Thymus (tissue), 11 donors: ENCODE data around the gene OSBPL1A. TPM values are rescaled to one million over a fixed set of nuclear protein-coding genes. Genes with fewer than 3 reads are reported as not detected.

Experiments
- DNase-seq, 9 donors: peaks; one replicate each; pipeline ENCODE4 v3.0.0-alpha.2; 2013; ENCODE audit warnings: low spot score in 9 of 9, low read depth in 6 of 9, missing footprints in 1 of 9
- H3K27ac ChIP-seq, 2 donors: one replicate each; pipeline ENCODE4 v1.5.1; 2013; ENCODE audit warnings: control low read depth in 1 of 2, low read depth in 1 of 2, low read length in 1 of 2, mild to moderate bottlenecking in 1 of 2, moderate library complexity in 1 of 2
- H3K27me3 ChIP-seq, 2 donors: one replicate each; pipeline ENCODE4 v1.5.1; 2013; ENCODE audit warnings: low read length in 1 of 2; ENCODE audit not compliant: control insufficient read depth in 2 of 2, insufficient read depth in 1 of 2
- H3K36me3 ChIP-seq, 2 donors: one replicate each; pipeline ENCODE4 v1.5.1; 2013; ENCODE audit warnings: low read length in 1 of 2, mild to moderate bottlenecking in 1 of 2, moderate library complexity in 1 of 2; ENCODE audit not compliant: control insufficient read depth in 2 of 2, insufficient read depth in 2 of 2
- H3K4me1 ChIP-seq, 2 donors: one replicate each; pipeline ENCODE4 v1.5.1; 2013; ENCODE audit warnings: low read length in 2 of 2; ENCODE audit not compliant: control insufficient read depth in 2 of 2, insufficient read depth in 2 of 2
- H3K4me3 ChIP-seq, 2 donors: one replicate each; pipeline ENCODE4 v1.5.1; 2013; ENCODE audit warnings: low read length in 2 of 2, control low read depth in 1 of 2, mild to moderate bottlenecking in 1 of 2
- H3K9me3 ChIP-seq, 2 donors: one replicate each; pipeline ENCODE4 v1.5.1; 2013; ENCODE audit warnings: low read length in 1 of 2, mild to moderate bottlenecking in 1 of 2; ENCODE audit not compliant: control insufficient read depth in 2 of 2, insufficient read depth in 1 of 2
- WGBS: extraction: QIAGEN DNeasy Blood & Tissue Kit; methylation state at CpG from one replicate; pipeline ENCODE4 v1.1.7; 2013; 5-methylcytosine and 5-hydroxymethylcytosine counted together
- polyA plus RNA-seq: library from polyadenylated mRNA; stranded (reverse); fragments of 200-250 nt; gene quantifications from one replicate; pipeline ENCODE4 v1.2.3, GENCODE V29; 2013
- total RNA-seq: library from RNA; stranded (reverse); fragments of 120-200 nt; gene quantifications from one replicate; pipeline ENCODE4 v1.2.4, GENCODE V29; 2013
- donor health status: healthy.

OSBPL1A gene
- total and polyA plus RNA-seq, 2 donors, result 10.7 to 21.0 TPM

DNA sequence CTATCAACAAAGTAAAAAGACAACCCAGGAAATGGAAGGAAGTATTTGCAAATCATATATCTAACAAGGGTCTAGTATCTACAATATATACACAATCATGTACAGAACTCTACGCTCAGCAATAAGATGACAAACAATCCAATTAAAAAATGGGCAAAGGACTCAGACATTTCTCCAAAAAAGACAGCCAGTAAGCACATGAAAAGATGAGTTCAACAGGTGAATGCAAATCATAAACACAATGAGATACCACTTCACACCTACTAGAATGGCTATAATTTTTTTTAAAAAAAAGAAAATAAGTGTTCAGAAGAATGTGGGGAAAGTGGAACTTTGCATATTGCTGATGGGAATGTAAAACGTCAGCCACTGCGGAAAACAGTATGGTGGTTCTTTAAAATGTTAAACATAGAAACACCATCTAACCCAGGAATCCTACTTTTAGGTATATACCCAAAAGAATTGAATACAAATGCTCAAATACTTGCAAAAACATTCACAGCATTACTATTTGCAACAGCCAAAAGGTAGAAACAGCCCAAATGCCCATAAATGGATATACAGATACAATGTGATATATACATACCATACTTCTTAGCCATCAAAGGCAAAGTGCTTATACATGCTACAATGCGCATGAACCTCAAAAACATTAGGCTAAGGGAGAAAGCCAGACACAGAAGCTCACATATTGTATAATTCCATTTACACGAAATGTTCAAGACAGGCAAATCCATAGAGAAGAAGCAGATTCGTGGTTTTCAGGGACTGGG is 137.6 kb downstream of the OSBPL1A start:
- Histone ChIP-seq H3K27ac (no peak overlapping the region), H3K4me1 (no peaks in the 10 kb centered on the region), H3K27me3 (no peaks in the 10 kb centered on the region), H3K36me3 (no peaks in the 10 kb centered on the region), H3K9me3 (no peaks in the 10 kb centered on the region), H3K4me3 (no peak overlapping the region)
- DNase-seq, result no peak
- 97% methylated on average over 6 of the region's 6 CpGs for WGBS

DNA sequence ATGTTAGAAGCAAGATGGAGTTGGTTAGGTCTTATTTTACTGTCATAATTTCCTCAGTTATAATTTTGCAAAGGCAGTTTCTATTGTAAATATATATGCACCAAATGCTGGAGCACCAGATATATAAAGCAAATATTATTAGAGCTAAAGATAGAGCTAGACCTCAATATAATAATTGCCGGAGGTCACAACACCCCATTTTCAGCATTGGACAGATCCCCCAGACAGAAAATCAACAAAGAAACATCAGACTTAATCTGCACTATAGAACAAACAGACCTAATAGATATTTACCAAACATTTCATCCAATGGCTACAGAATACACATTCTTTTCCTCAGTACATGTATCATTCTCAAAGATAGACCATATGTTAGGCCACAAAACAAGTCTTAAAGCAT is 143.6 kb downstream of the OSBPL1A start:
- H3K27ac ChIP-seq, result no peak overlapping the region
- no peaks in the 10 kb centered on the region for H3K9me3 ChIP-seq
- no peak for DNase-seq
- 96% methylated on average over 1 of the region's 1 CpG for WGBS
- H3K27me3 ChIP-seq, result no peaks in the 10 kb centered on the region
- no peaks in the 10 kb centered on the region for H3K4me1 ChIP-seq
- H3K4me3 ChIP-seq, result no peak overlapping the region
- no peaks in the 10 kb centered on the region for H3K36me3 ChIP-seq

GRCh38 chr18:24249716-24250115 is 147.9 kb downstream of the OSBPL1A start:
- no peaks in the 10 kb centered on the region for H3K9me3 ChIP-seq
- WGBS, result 97% methylated on average over 6 of the region's 6 CpGs

GRCh38 chr18:24248359-24248758 is 149.3 kb downstream of the OSBPL1A start:
- H3K27me3 ChIP-seq, result no peaks in the 10 kb centered on the region
- H3K4me1 ChIP-seq, result no peaks in the 10 kb centered on the region
- 96% methylated on average over 2 of the region's 2 CpGs for WGBS
- no peaks in the 10 kb centered on the region for H3K36me3 ChIP-seq
- H3K4me3 ChIP-seq, result no peak overlapping the region
- no peak for DNase-seq
- H3K9me3 ChIP-seq, result no peaks in the 10 kb centered on the region
- no peak overlapping the region for H3K27ac ChIP-seq

More at GRCh38 chr18:24249716-24250115, 147.9 kb downstream of the OSBPL1A start:
- Histone ChIP-seq H3K27me3 (no peaks in the 10 kb centered on the region), H3K36me3 (no peaks in the 10 kb centered on the region), H3K4me1 (no peaks in the 10 kb centered on the region), H3K4me3 (no peak overlapping the region), H3K27ac (no peak overlapping the region)
- no peak for DNase-seq

DNA sequence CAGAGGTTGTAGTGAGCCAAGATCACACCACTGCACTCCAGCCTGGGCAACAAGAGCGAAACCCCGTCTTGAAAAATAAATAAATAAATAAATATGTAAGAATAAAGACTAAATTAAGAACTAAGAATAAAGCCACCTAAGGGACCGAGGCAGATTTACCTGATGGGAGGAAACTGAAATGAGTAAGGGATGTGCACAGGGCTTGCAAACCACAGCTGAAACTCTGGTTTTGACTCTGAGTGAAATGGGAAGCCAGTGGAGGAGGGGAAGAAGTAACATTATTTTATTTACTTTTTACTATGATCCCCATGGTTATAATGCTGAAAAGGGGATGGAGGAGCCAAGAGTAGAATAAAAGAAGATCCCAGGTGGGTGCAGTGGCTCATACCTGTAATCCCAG is 151.5 kb downstream of the OSBPL1A start:
- Histone ChIP-seq H3K4me1 (no peaks in the 10 kb centered on the region), H3K9me3 (no peaks in the 10 kb centered on the region), H3K27me3 (no peaks in the 10 kb centered on the region), H3K27ac (no peak overlapping the region), H3K4me3 (no peak overlapping the region), H3K36me3 (no peaks in the 10 kb centered on the region)
- DNase-seq, result no peak
- 91% methylated on average over 3 of the region's 3 CpGs for WGBS

GRCh38 chr18:24244698-24245097 is 152.9 kb downstream of the OSBPL1A start:
- DNase-seq, result no peak
- Histone ChIP-seq H3K9me3 (no peaks in the 10 kb centered on the region), H3K4me3 (no peak overlapping the region), H3K4me1 (no peaks in the 10 kb centered on the region), H3K36me3 (no peaks in the 10 kb centered on the region), H3K27ac (no peak overlapping the region), H3K27me3 (no peaks in the 10 kb centered on the region)
- WGBS, result 97% methylated on average over 5 of the region's 5 CpGs

DNA sequence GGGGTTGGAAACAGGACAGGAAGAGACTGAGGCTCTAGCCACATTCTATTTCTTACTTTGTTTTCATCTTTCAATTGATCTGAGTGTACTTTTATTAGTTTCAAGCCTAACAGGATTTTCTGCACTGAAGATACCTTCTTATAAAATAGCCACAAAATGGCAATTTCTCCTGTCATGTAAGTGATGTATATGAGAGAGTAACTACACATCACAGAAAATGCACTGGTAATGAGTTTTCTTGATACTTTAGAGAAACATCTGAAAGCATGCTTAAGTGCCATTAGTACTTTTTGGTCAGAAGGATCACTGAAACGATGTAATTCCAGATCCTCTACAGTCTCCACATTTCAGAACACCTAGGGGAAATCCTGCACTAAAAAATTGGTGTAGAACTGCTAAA is 153.9 kb downstream of the OSBPL1A start:
- WGBS, result 96% methylated on average over 1 of the region's 1 CpG
- Histone ChIP-seq H3K27ac (no peak overlapping the region), H3K9me3 (no peaks in the 10 kb centered on the region), H3K36me3 (no peaks in the 10 kb centered on the region), H3K4me1 (no peaks in the 10 kb centered on the region), H3K4me3 (no peak overlapping the region), H3K27me3 (no peaks in the 10 kb centered on the region)
- no peak for DNase-seq

GRCh38 chr18:24239341-24239740 is 158.3 kb downstream of the OSBPL1A start:
- Histone ChIP-seq H3K27me3 (no peaks in the 10 kb centered on the region), H3K27ac (no peak overlapping the region), H3K4me3 (no peak overlapping the region), H3K9me3 (no peaks in the 10 kb centered on the region), H3K36me3 (no peaks in the 10 kb centered on the region), H3K4me1 (no peaks in the 10 kb centered on the region)
- DNase-seq, result no peak
- WGBS, result 90% methylated on average over 2 of the region's 2 CpGs

GRCh38 chr18:24238387-24238786 is 159.2 kb downstream of the OSBPL1A start:
- Histone ChIP-seq H3K36me3 (no peaks in the 10 kb centered on the region), H3K4me3 (no peak overlapping the region), H3K27ac (no peak overlapping the region), H3K27me3 (no peaks in the 10 kb centered on the region), H3K4me1 (no peaks in the 10 kb centered on the region), H3K9me3 (no peaks in the 10 kb centered on the region)
- WGBS, result 67% methylated on average over 5 of the region's 5 CpGs
- DNase-seq, result no peak
